T-helper 1 cell treated with Interleukin-12 subunit alpha and Interleukin-12 subunit beta and Interleukin-4 antibody, amounts not matched to agents 30 μg/mL and 1 μg/mL, for 36 hours (primary cell): ENCODE data around the gene PER3.
"Not testable (repeated sequence)": the region's sequence is repeated elsewhere in the genome, so short reads cannot be mapped to it uniquely, and the experiment has no call there.

Experiments used
- H3K27ac Mint-ChIP-seq: one replicate; pipeline ENCODE4 v1.8.0; 2021; ENCODE audit warnings: mild to moderate bottlenecking, mixed read lengths
- H3K27me3 Mint-ChIP-seq: one replicate; pipeline ENCODE4 v1.8.0; 2021; ENCODE audit warnings: low read depth, mixed read lengths
- H3K36me3 Mint-ChIP-seq: one replicate; pipeline ENCODE4 v1.8.0; 2021; ENCODE audit warnings: low read depth, mixed read lengths
- H3K4me1 Mint-ChIP-seq: one replicate; pipeline ENCODE4 v1.8.0; 2021; ENCODE audit warnings: low read depth, mixed read lengths
- H3K4me3 Mint-ChIP-seq: one replicate; pipeline ENCODE4 v1.8.0; 2021; ENCODE audit warnings: mild to moderate bottlenecking, moderate library complexity, mixed read lengths
- H3K9me3 Mint-ChIP-seq: one replicate; pipeline ENCODE4 v1.8.0; 2021; ENCODE audit warnings: mixed read lengths

Gene PER3

GRCh38 chr1:7789828-7790227 lies 5.7 kb downstream of the PER3 start:
- Mint-ChIP-seq H3K9me3 (peaks cover 32% of the 10 kb centered on the region), H3K4me1 (no peaks in the 10 kb centered on the region), H3K36me3 (peaks cover 3% of the 10 kb centered on the region), H3K27ac (no peak overlapping the region), H3K27me3 (peaks cover 10% of the 10 kb centered on the region), H3K4me3 (no peak overlapping the region)

- not testable (repeated sequence) for H3K4me3 Mint-ChIP-seq, H3K27ac Mint-ChIP-seq, H3K36me3 Mint-ChIP-seq, H3K4me1 Mint-ChIP-seq, H3K27me3 Mint-ChIP-seq
- H3K9me3 Mint-ChIP-seq, result peaks cover 32% of the 10 kb centered on the region
Measured at GRCh38 chr1:7791027-7791426, 6.9 kb downstream of the PER3 start.

GRCh38 chr1:7795406-7795805 lies 11.3 kb downstream of the PER3 start:
- peaks cover 19% of the 10 kb centered on the region for H3K9me3 Mint-ChIP-seq
- H3K4me3 Mint-ChIP-seq, result no peak overlapping the region
- no peaks in the 10 kb centered on the region for H3K27me3 Mint-ChIP-seq
- peaks cover 3% of the 10 kb centered on the region for H3K36me3 Mint-ChIP-seq
- H3K27ac Mint-ChIP-seq, result no peak overlapping the region
- no peaks in the 10 kb centered on the region for H3K4me1 Mint-ChIP-seq

GRCh38 chr1:7805460-7805859 lies 21.4 kb downstream of the PER3 start:
- Mint-ChIP-seq H3K27ac (no peak overlapping the region), H3K9me3 (no peaks in the 10 kb centered on the region), H3K4me1 (no peaks in the 10 kb centered on the region), H3K4me3 (no peak overlapping the region), H3K36me3 (no peaks in the 10 kb centered on the region), H3K27me3 (no peaks in the 10 kb centered on the region)

GRCh38 chr1:7808253-7808844 lies 24.3 kb downstream of the PER3 start:
- peaks cover 5% of the 10 kb centered on the region for H3K36me3 Mint-ChIP-seq
- H3K27ac Mint-ChIP-seq, result no peak overlapping the region
- H3K4me3 Mint-ChIP-seq, result no peak overlapping the region
- H3K9me3 Mint-ChIP-seq, result peaks cover 6% of the 10 kb centered on the region
- H3K4me1 Mint-ChIP-seq, result no peaks in the 10 kb centered on the region
- no peaks in the 10 kb centered on the region for H3K27me3 Mint-ChIP-seq

- Mint-ChIP-seq H3K4me3 (no peak overlapping the region), H3K9me3 (peaks cover 17% of the 10 kb centered on the region), H3K27me3 (no peaks in the 10 kb centered on the region), H3K4me1 (no peaks in the 10 kb centered on the region), H3K36me3 (peaks cover 9% of the 10 kb centered on the region), H3K27ac (no peak overlapping the region)
Measured at GRCh38 chr1:7809742-7810141, 25.7 kb downstream of the PER3 start.

GRCh38 chr1:7810395-7810794 lies 26.3 kb downstream of the PER3 start:
- H3K4me1 Mint-ChIP-seq, result no peaks in the 10 kb centered on the region
- no peak overlapping the region for H3K27ac Mint-ChIP-seq
- peaks cover 21% of the 10 kb centered on the region for H3K9me3 Mint-ChIP-seq
- no peak overlapping the region for H3K4me3 Mint-ChIP-seq
- H3K27me3 Mint-ChIP-seq, result no peaks in the 10 kb centered on the region
- H3K36me3 Mint-ChIP-seq, result peaks cover 9% of the 10 kb centered on the region

GRCh38 chr1:7811476-7811875 lies 27.4 kb downstream of the PER3 start:
- Mint-ChIP-seq H3K4me3 (no peak overlapping the region), H3K36me3 (peaks cover 9% of the 10 kb centered on the region), H3K27ac (no peak overlapping the region), H3K27me3 (no peaks in the 10 kb centered on the region), H3K9me3 (peaks cover 22% of the 10 kb centered on the region), H3K4me1 (no peaks in the 10 kb centered on the region)

GRCh38 chr1:7813677-7814373 lies 29.7 kb downstream of the PER3 start:
- Mint-ChIP-seq H3K36me3 (peaks cover 9% of the 10 kb centered on the region), H3K27ac (no peak overlapping the region), H3K9me3 (peaks cover 22% of the 10 kb centered on the region), H3K4me1 (no peaks in the 10 kb centered on the region), H3K4me3 (no peak overlapping the region), H3K27me3 (no peaks in the 10 kb centered on the region)

- no peaks in the 10 kb centered on the region for H3K9me3 Mint-ChIP-seq
- no peaks in the 10 kb centered on the region for H3K27me3 Mint-ChIP-seq
- no peak overlapping the region for H3K27ac Mint-ChIP-seq
- H3K4me1 Mint-ChIP-seq, result no peaks in the 10 kb centered on the region
- H3K4me3 Mint-ChIP-seq, result no peak overlapping the region
- H3K36me3 Mint-ChIP-seq, result no peaks in the 10 kb centered on the region
Measured at GRCh38 chr1:7821282-7821681, 37.2 kb downstream of the PER3 start.

- H3K4me1 Mint-ChIP-seq, result peaks cover 1% of the 10 kb centered on the region
- no peaks in the 10 kb centered on the region for H3K27me3 Mint-ChIP-seq
- no peak overlapping the region for H3K27ac Mint-ChIP-seq
- no peak overlapping the region for H3K4me3 Mint-ChIP-seq
- H3K9me3 Mint-ChIP-seq, result no peaks in the 10 kb centered on the region
- peaks cover 6% of the 10 kb centered on the region for H3K36me3 Mint-ChIP-seq
Measured at GRCh38 chr1:7824701-7825100, 40.6 kb downstream of the PER3 start.

GRCh38 chr1:7826363-7826762 lies 42.3 kb downstream of the PER3 start:
- Mint-ChIP-seq H3K27me3 (no peaks in the 10 kb centered on the region), H3K4me1 (peaks cover 1% of the 10 kb centered on the region), H3K4me3 (peak overlapping the region; percentile 91), H3K9me3 (no peaks in the 10 kb centered on the region), H3K27ac (peak overlapping the region; percentile 94), H3K36me3 (peaks cover 6% of the 10 kb centered on the region)

- H3K27ac Mint-ChIP-seq, result peak overlapping the region; percentile 94
- H3K4me3 Mint-ChIP-seq, result peak overlapping the region; percentile 91
- H3K27me3 Mint-ChIP-seq, result no peaks in the 10 kb centered on the region
- H3K9me3 Mint-ChIP-seq, result no peaks in the 10 kb centered on the region
- H3K36me3 Mint-ChIP-seq, result peaks cover 6% of the 10 kb centered on the region
- peaks cover 1% of the 10 kb centered on the region for H3K4me1 Mint-ChIP-seq
Measured at GRCh38 chr1:7827126-7827955, 43.2 kb downstream of the PER3 start.

- Mint-ChIP-seq H3K36me3 (peaks cover 11% of the 10 kb centered on the region), H3K27ac (no peak overlapping the region), H3K9me3 (no peaks in the 10 kb centered on the region), H3K27me3 (no peaks in the 10 kb centered on the region), H3K4me3 (no peak overlapping the region), H3K4me1 (peaks cover 1% of the 10 kb centered on the region)
Measured at GRCh38 chr1:7831458-7831857, 47.4 kb downstream of the PER3 start.

GRCh38 chr1:7833035-7833434 lies 48.9 kb downstream of the PER3 start:
- no peak overlapping the region for H3K4me3 Mint-ChIP-seq
- peaks cover 7% of the 10 kb centered on the region for H3K36me3 Mint-ChIP-seq

More at GRCh38 chr1:7833035-7833434, 48.9 kb downstream of the PER3 start:
- Mint-ChIP-seq H3K9me3 (peaks cover 6% of the 10 kb centered on the region), H3K27ac (no peak overlapping the region), H3K27me3 (no peaks in the 10 kb centered on the region), H3K4me1 (no peaks in the 10 kb centered on the region)
